ENCODE measurements around the gene DEK. TPM values are rescaled to one million over a fixed set of nuclear protein-coding genes. Genes with fewer than 3 reads are reported as not detected.

Gene DEK
- total RNA-seq, 1 experiment from 2014 or later: 108 TPM

DNA sequence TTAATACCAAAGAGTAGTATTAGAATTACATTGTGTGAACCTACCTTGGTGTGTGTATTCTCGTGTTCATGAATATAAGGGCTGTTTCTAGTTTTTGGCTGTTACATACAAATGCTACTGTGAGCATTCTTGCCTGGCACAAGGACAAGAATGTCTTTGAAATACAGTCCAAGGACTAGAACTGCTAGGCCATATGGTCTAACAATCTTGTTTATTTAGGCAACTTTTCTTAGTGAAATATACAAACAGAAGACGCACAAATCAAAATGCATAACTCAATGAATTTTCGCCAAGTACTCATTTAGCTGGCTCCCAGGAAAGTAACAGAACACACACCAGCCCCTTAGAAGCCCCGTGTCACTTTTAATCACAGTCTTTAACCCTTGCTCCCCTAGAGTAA is 80.6 kb downstream of the DEK start:
- RAD21 ChIA-PET (ENCODE audit: low non-redundant PET in 1 of 2, low total read pairs in 2 of 2, uncharacterized antibody in 2 of 2, unreplicated experiment in 2 of 2): no interaction called here
- Histone ChIP-seq H3K27me3 (ENCODE audit: insufficient read depth, low read length) (no peaks in the 10 kb centered on the region), H3K4me3 (replicated peaks in 1 of 2; ENCODE audit: low read depth in 1 of 2, low read length in 2 of 2) (no peak overlapping the region), H3K4me2 (ENCODE audit: low read length) (no peak overlapping the region), H2AFZ (ENCODE audit: low read depth, low read length, poor library complexity, severe bottlenecking) (no peak overlapping the region), H3K9me2 (ENCODE audit: insufficient read depth) (no peaks in the 10 kb centered on the region), H3K36me3 (ENCODE audit: control insufficient read depth in 1 of 2, insufficient read depth in 2 of 2, low read length in 2 of 2) (no peaks in the 10 kb centered on the region), H3K9ac (ENCODE audit: low read length) (no peak overlapping the region), H3K4me1 (ENCODE audit: control insufficient read depth in 1 of 2, insufficient read depth in 2 of 2, low read length in 2 of 2) (no peaks in the 10 kb centered on the region), H3K79me2 (ENCODE audit: insufficient read depth, low read length) (no peaks in the 10 kb centered on the region), H3K27ac (ENCODE audit: low read depth, low read length) (no peak overlapping the region), H4K20me1 (ENCODE audit: insufficient read depth) (no peaks in the 10 kb centered on the region), H3K9me3 (ENCODE audit: control insufficient read depth in 1 of 2, insufficient read depth in 1 of 2, low read depth in 1 of 2, low read length in 2 of 2) (no peaks in the 10 kb centered on the region)
- ATAC-seq (no peak), DNase-seq (ENCODE audit: low read depth, low spot score) (no peak)
- intact Hi-C loops (cut with micrococcal nuclease): no loop called here
- POLR2A ChIA-PET: no interaction called here
- no peak for TF ChIP-seq ZNF274 (IDR thresholded peaks at IDR 0.05; ENCODE audit: low read depth, low read length)
- CTCF ChIA-PET: no interaction called here
- BruUV-seq (replicated peaks): no TSS peak

- Histone ChIP-seq H3K9ac (ENCODE audit: low read length) (no peak overlapping the region), H4K20me1 (ENCODE audit: insufficient read depth) (no peaks in the 10 kb centered on the region), H3K27ac (ENCODE audit: low read depth, low read length) (no peak overlapping the region), H3K79me2 (ENCODE audit: insufficient read depth, low read length) (no peaks in the 10 kb centered on the region), H3K4me2 (ENCODE audit: low read length) (no peak overlapping the region), H3K4me3 (replicated peaks in 1 of 2; ENCODE audit: low read depth in 1 of 2, low read length in 2 of 2) (no peak overlapping the region), H3K9me2 (ENCODE audit: insufficient read depth) (no peaks in the 10 kb centered on the region), H3K9me3 (ENCODE audit: control insufficient read depth in 1 of 2, insufficient read depth in 1 of 2, low read depth in 1 of 2, low read length in 2 of 2) (no peaks in the 10 kb centered on the region), H3K27me3 (ENCODE audit: insufficient read depth, low read length) (no peaks in the 10 kb centered on the region), H3K36me3 (ENCODE audit: control insufficient read depth in 1 of 2, insufficient read depth in 2 of 2, low read length in 2 of 2) (no peaks in the 10 kb centered on the region), H2AFZ (ENCODE audit: low read depth, low read length, poor library complexity, severe bottlenecking) (no peak overlapping the region), H3K4me1 (ENCODE audit: control insufficient read depth in 1 of 2, insufficient read depth in 2 of 2, low read length in 2 of 2) (no peaks in the 10 kb centered on the region)
- intact Hi-C loops (cut with micrococcal nuclease): no loop called here
- ChIA-PET RAD21 (ENCODE audit: low non-redundant PET in 1 of 2, low total read pairs in 2 of 2, uncharacterized antibody in 2 of 2, unreplicated experiment in 2 of 2) (no interaction called here), POLR2A (no interaction called here), CTCF (no interaction called here)
- BruUV-seq (replicated peaks): no TSS peak
- no peak for ATAC-seq
- DNase-seq (ENCODE audit: low read depth, low spot score): no peak
- TF ChIP-seq, protein P1, sequence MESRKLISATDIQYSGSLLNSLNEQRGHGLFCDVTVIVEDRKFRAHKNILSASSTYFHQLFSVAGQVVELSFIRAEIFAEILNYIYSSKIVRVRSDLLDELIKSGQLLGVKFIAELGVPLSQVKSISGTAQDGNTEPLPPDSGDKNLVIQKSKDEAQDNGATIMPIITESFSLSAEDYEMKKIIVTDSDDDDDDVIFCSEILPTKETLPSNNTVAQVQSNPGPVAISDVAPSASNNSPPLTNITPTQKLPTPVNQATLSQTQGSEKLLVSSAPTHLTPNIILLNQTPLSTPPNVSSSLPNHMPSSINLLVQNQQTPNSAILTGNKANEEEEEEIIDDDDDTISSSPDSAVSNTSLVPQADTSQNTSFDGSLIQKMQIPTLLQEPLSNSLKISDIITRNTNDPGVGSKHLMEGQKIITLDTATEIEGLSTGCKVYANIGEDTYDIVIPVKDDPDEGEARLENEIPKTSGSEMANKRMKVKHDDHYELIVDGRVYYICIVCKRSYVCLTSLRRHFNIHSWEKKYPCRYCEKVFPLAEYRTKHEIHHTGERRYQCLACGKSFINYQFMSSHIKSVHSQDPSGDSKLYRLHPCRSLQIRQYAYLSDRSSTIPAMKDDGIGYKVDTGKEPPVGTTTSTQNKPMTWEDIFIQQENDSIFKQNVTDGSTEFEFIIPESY (IDR thresholded peaks at IDR 0.05; ENCODE audit: extremely low read depth, insufficient replicate concordance, low read length): no peak
- TF ChIP-seq SRF (IDR thresholded peaks at IDR 0.05; ENCODE audit: low read depth) (no peak), JUND (IDR thresholded peaks at IDR 0.05) (no peak), ELF1 (IDR thresholded peaks at IDR 0.05; ENCODE audit: borderline replicate concordance, low read depth) (no peak), ZNF274 (IDR thresholded peaks at IDR 0.05; ENCODE audit: low read depth, low read length) (no peak), POLR2AphosphoS5 (IDR thresholded peaks at IDR 0.05; ENCODE audit: low read depth, low read length) (no peak), EZH2phosphoT487 (IDR thresholded peaks at IDR 0.05; ENCODE audit: borderline replicate concordance) (no peak), POLR2A (IDR thresholded peaks at IDR 0.05; ENCODE audit: borderline replicate concordance, extremely low read depth, insufficient read depth, insufficient read length) (no peak), SIN3A (IDR thresholded peaks at IDR 0.05; ENCODE audit: low read depth) (no peak), FOSL1 (IDR thresholded peaks at IDR 0.05; ENCODE audit: low read depth) (no peak), ZFX (IDR thresholded peaks at IDR 0.05) (no peak)
- TF ChIP-seq, protein P2, sequence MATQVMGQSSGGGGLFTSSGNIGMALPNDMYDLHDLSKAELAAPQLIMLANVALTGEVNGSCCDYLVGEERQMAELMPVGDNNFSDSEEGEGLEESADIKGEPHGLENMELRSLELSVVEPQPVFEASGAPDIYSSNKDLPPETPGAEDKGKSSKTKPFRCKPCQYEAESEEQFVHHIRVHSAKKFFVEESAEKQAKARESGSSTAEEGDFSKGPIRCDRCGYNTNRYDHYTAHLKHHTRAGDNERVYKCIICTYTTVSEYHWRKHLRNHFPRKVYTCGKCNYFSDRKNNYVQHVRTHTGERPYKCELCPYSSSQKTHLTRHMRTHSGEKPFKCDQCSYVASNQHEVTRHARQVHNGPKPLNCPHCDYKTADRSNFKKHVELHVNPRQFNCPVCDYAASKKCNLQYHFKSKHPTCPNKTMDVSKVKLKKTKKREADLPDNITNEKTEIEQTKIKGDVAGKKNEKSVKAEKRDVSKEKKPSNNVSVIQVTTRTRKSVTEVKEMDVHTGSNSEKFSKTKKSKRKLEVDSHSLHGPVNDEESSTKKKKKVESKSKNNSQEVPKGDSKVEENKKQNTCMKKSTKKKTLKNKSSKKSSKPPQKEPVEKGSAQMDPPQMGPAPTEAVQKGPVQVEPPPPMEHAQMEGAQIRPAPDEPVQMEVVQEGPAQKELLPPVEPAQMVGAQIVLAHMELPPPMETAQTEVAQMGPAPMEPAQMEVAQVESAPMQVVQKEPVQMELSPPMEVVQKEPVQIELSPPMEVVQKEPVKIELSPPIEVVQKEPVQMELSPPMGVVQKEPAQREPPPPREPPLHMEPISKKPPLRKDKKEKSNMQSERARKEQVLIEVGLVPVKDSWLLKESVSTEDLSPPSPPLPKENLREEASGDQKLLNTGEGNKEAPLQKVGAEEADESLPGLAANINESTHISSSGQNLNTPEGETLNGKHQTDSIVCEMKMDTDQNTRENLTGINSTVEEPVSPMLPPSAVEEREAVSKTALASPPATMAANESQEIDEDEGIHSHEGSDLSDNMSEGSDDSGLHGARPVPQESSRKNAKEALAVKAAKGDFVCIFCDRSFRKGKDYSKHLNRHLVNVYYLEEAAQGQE (IDR thresholded peaks at IDR 0.05; ENCODE audit: low read depth): no peak
- TF ChIP-seq, protein P3, sequence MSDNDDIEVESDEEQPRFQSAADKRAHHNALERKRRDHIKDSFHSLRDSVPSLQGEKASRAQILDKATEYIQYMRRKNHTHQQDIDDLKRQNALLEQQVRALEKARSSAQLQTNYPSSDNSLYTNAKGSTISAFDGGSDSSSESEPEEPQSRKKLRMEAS (IDR thresholded peaks at IDR 0.05): no peak
- TF ChIP-seq, protein P4, sequence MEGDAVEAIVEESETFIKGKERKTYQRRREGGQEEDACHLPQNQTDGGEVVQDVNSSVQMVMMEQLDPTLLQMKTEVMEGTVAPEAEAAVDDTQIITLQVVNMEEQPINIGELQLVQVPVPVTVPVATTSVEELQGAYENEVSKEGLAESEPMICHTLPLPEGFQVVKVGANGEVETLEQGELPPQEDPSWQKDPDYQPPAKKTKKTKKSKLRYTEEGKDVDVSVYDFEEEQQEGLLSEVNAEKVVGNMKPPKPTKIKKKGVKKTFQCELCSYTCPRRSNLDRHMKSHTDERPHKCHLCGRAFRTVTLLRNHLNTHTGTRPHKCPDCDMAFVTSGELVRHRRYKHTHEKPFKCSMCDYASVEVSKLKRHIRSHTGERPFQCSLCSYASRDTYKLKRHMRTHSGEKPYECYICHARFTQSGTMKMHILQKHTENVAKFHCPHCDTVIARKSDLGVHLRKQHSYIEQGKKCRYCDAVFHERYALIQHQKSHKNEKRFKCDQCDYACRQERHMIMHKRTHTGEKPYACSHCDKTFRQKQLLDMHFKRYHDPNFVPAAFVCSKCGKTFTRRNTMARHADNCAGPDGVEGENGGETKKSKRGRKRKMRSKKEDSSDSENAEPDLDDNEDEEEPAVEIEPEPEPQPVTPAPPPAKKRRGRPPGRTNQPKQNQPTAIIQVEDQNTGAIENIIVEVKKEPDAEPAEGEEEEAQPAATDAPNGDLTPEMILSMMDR (IDR thresholded peaks at IDR 0.05 in 2 of 3, conservative IDR thresholded peaks at IDR 0.05 in 1 of 3; ENCODE audit: borderline replicate concordance in 1 of 3, insufficient read depth in 1 of 3, low read depth in 2 of 3, low read length in 2 of 3): no peak
Measured at GRCh38 chr6:18182568-18182967, 81.8 kb downstream of the DEK start.

Measured in HCT116 (cell line).